Fibroblast of pulmonary artery (primary cell): ENCODE measurements around the gene FLRT2.

Experiments
- DNase-seq: peaks from one replicate; pipeline ENCODE4 v3.0.0-alpha.2; 2010; ENCODE audit warnings: low read depth
- H3K4me3 ChIP-seq: replicated peaks from 2 replicates; pipeline ENCODE4 v1.5.1; 2011; ENCODE audit warnings: low read depth, mild to moderate bottlenecking, control low read depth, low read length, moderate library complexity
- CTCF ChIP-seq: IDR thresholded peaks from 2 replicates; pipeline ENCODE4 v1.5.1; 2011; ENCODE audit warnings: mild to moderate bottlenecking, control low read depth, low read length, inconsistent platforms; ENCODE audit errors: missing control alignments

Gene FLRT2

GRCh38 chr14:85660243-85660922 lies 130.4 kb downstream of the FLRT2 start:
- H3K4me3 ChIP-seq: no peak overlapping the region
- no peak for TF ChIP-seq CTCF
- DNase-seq: no peak

GRCh38 chr14:85662096-85662495 lies 132.2 kb downstream of the FLRT2 start:
- H3K4me3 ChIP-seq: no peak overlapping the region
- DNase-seq: no peak
- no peak for TF ChIP-seq CTCF

GRCh38 chr14:85663256-85663655 lies 133.3 kb downstream of the FLRT2 start:
- DNase-seq: no peak
- H3K4me3 ChIP-seq: no peak overlapping the region
- TF ChIP-seq CTCF: no peak

- TF ChIP-seq CTCF: no peak
- DNase-seq: no peak
- no peak overlapping the region for H3K4me3 ChIP-seq
These were observed 133.7 kb downstream of the FLRT2 start for GRCh38 chr14:85663667-85664066.

GRCh38 chr14:85675957-85676356 lies 146.0 kb downstream of the FLRT2 start:
- no peak for TF ChIP-seq CTCF
- DNase-seq: no peak
- H3K4me3 ChIP-seq: no peak overlapping the region

- DNase-seq: peak; percentile 8
- no peak for TF ChIP-seq CTCF
- no peak overlapping the region for H3K4me3 ChIP-seq
These were observed 157.0 kb downstream of the FLRT2 start for GRCh38 chr14:85686908-85687307.

- TF ChIP-seq CTCF: no peak
- no peak overlapping the region for H3K4me3 ChIP-seq
- DNase-seq: no peak
These were observed 157.5 kb downstream of the FLRT2 start for GRCh38 chr14:85687456-85687855.
